Ishikawa (cell line): ENCODE data around the gene CHMP1A.

Experiments
- CEBPB ChIP-seq: IDR thresholded peaks from 2 replicates; pipeline ENCODE4 v1.6.1; 2012
- CREB1 ChIP-seq: IDR thresholded peaks from 2 replicates; pipeline ENCODE4 v1.6.1; 2012; ENCODE audit warnings: low read depth
- EGR1 ChIP-seq: IDR thresholded peaks from 2 replicates; pipeline ENCODE4 v1.6.1; 2012
- EP300 ChIP-seq: IDR thresholded peaks from 2 replicates; pipeline ENCODE4 v1.6.1; 2012; ENCODE audit warnings: borderline replicate concordance
- FOXM1 ChIP-seq: IDR thresholded peaks from 2 replicates; pipeline ENCODE4 v1.6.1; 2012; ENCODE audit warnings: low read depth, borderline replicate concordance
- NFIC ChIP-seq: IDR thresholded peaks from 2 replicates; pipeline ENCODE4 v1.6.1; 2012
- RAD21 ChIP-seq: IDR thresholded peaks from 2 replicates; pipeline ENCODE4 v1.6.1; 2012; ENCODE audit warnings: low read depth
- TAF1 ChIP-seq: IDR thresholded peaks from 2 replicates; pipeline ENCODE4 v1.6.1; 2012; ENCODE audit warnings: low read depth, mild to moderate bottlenecking
- TCF12 ChIP-seq: IDR thresholded peaks from 2 replicates; pipeline ENCODE4 v1.6.1; 2012; ENCODE audit warnings: low read depth
- TEAD4 ChIP-seq: IDR thresholded peaks from 2 replicates; pipeline ENCODE4 v1.6.1; 2012
- YY1 ChIP-seq: IDR thresholded peaks from 2 replicates; pipeline ENCODE4 v1.6.1; 2012; ENCODE audit warnings: low read depth
- ZBTB7A ChIP-seq: IDR thresholded peaks from 2 replicates; pipeline ENCODE4 v1.6.1; 2012; ENCODE audit warnings: low read depth
- TF ChIP-seq, protein P1 (sequence below): IDR thresholded peaks from 2 replicates; pipeline ENCODE4 v1.6.1; 2012
- TF ChIP-seq, protein P2 (sequence below): IDR thresholded peaks from 2 replicates; pipeline ENCODE4 v1.6.1; 2012; ENCODE audit warnings: low read depth, mild to moderate bottlenecking
- TF ChIP-seq, protein P3 (sequence below): IDR thresholded peaks from 2 replicates; pipeline ENCODE4 v1.6.1; 2012

Gene CHMP1A

DNA sequence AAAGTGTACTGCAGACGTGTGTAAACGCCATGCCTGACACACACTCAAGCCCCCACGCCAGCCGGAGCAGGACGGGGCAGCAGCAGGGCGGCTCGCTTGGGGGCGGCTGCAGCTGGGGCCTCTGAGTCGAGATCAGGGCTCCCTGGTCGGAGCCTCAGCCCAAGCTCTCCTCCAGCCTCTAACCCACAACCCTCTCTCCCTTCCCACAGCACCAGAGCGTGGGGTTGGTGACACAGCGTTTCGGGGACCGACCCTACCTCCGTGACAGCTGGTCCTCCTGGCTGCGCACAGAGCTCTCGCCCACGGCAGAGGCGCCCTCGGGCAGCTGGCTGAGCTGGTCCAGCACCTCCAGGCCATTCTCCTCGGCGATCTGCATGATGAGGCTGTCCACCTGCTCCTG, 11.2 kb downstream of the CHMP1A start:
- TF ChIP-seq EP300 (no peak), TCF12 (no peak), YY1 (no peak), FOXM1 (no peak), TEAD4 (no peak), CEBPB (no peak), RAD21 (no peak)
- TF ChIP-seq, protein P1, sequence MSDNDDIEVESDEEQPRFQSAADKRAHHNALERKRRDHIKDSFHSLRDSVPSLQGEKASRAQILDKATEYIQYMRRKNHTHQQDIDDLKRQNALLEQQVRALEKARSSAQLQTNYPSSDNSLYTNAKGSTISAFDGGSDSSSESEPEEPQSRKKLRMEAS: no peak

DNA sequence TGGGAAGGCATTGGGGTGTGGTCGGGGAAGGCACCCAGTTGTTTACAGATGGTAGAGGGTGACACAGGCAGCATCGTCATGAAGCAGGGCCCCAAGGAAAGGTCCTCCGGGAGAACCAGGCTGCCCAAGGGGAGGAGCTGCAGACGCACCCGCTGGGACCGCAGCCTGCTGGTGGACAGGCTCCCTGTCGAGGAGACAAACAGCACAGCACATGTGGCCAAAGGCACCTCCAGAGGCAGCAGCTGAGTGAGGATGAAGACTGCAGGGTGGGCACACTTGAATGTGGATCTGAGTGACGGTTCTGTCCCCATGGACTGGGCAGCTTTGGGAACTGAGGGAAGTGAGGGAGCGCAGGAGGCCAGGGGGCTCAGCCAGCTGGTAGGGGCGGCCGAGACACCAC, 12.4 kb downstream of the CHMP1A start:
- TF ChIP-seq NFIC: no peak
- TF ChIP-seq CEBPB: no peak
- no peak for TF ChIP-seq TEAD4
- TF ChIP-seq EP300: no peak
- no peak for TF ChIP-seq ZBTB7A

DNA sequence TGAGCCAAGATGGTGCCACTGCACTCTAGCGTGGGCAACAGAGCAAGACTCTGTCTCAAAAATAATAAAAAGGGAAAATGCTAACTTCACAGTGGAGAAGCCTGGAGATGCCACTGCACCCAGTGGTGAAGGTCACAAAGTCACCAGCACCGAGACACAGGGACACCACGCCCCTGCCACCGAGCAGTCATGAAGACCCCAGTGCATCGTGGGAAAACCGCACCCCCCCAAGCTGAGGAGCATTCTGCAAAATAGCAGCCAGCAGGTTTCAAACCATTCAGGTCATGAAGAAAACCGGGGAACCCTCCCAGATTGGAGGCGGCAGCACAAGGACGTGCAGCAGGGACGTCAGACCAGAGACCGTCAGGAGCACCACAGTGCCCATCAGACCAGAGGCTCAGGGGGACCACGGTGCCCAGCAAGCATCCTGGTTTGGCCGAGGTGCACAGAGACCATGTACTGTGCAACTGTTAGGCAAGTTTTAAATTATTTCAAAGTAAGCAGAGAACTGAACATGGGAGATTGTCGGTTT, 13.7 kb downstream of the CHMP1A start:
- TF ChIP-seq, protein P2, sequence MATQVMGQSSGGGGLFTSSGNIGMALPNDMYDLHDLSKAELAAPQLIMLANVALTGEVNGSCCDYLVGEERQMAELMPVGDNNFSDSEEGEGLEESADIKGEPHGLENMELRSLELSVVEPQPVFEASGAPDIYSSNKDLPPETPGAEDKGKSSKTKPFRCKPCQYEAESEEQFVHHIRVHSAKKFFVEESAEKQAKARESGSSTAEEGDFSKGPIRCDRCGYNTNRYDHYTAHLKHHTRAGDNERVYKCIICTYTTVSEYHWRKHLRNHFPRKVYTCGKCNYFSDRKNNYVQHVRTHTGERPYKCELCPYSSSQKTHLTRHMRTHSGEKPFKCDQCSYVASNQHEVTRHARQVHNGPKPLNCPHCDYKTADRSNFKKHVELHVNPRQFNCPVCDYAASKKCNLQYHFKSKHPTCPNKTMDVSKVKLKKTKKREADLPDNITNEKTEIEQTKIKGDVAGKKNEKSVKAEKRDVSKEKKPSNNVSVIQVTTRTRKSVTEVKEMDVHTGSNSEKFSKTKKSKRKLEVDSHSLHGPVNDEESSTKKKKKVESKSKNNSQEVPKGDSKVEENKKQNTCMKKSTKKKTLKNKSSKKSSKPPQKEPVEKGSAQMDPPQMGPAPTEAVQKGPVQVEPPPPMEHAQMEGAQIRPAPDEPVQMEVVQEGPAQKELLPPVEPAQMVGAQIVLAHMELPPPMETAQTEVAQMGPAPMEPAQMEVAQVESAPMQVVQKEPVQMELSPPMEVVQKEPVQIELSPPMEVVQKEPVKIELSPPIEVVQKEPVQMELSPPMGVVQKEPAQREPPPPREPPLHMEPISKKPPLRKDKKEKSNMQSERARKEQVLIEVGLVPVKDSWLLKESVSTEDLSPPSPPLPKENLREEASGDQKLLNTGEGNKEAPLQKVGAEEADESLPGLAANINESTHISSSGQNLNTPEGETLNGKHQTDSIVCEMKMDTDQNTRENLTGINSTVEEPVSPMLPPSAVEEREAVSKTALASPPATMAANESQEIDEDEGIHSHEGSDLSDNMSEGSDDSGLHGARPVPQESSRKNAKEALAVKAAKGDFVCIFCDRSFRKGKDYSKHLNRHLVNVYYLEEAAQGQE: no peak
- no peak for TF ChIP-seq CEBPB
- TF ChIP-seq EGR1: no peak
- no peak for TF ChIP-seq CREB1
- no peak for TF ChIP-seq TEAD4
- TF ChIP-seq, protein P3, sequence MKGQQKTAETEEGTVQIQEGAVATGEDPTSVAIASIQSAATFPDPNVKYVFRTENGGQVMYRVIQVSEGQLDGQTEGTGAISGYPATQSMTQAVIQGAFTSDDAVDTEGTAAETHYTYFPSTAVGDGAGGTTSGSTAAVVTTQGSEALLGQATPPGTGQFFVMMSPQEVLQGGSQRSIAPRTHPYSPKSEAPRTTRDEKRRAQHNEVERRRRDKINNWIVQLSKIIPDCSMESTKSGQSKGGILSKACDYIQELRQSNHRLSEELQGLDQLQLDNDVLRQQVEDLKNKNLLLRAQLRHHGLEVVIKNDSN: no peak
- TF ChIP-seq YY1: no peak
- TF ChIP-seq, protein P1: no peak
- no peak for TF ChIP-seq NFIC
- no peak for TF ChIP-seq TAF1
- TF ChIP-seq TCF12: no peak
- TF ChIP-seq RAD21: no peak
- no peak for TF ChIP-seq FOXM1
- no peak for TF ChIP-seq ZBTB7A
- TF ChIP-seq EP300: no peak

DNA sequence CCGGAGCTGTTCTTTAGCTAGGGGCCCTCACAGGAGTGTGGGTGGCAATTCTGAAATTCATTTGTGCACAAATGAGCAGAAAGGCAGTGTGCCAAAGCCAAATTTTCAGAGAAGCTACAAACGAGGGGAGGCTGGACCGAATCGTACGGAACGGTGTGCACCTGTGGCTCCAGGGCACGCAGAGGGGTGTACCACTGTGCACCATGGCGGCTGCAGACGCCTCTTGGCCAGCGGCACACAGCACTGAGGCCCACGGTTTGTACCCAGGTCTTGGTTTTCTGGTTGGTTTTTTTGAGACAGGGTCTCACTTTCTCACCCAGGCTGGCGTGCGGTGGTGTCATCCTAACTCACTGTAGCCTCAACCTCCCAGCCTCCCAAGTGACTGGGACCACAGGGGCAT, 14.9 kb downstream of the CHMP1A start:
- no peak for TF ChIP-seq TEAD4
- no peak for TF ChIP-seq ZBTB7A
- TF ChIP-seq TCF12: no peak
- no peak for TF ChIP-seq CREB1
- no peak for TF ChIP-seq YY1
- TF ChIP-seq, protein P3: no peak

DNA sequence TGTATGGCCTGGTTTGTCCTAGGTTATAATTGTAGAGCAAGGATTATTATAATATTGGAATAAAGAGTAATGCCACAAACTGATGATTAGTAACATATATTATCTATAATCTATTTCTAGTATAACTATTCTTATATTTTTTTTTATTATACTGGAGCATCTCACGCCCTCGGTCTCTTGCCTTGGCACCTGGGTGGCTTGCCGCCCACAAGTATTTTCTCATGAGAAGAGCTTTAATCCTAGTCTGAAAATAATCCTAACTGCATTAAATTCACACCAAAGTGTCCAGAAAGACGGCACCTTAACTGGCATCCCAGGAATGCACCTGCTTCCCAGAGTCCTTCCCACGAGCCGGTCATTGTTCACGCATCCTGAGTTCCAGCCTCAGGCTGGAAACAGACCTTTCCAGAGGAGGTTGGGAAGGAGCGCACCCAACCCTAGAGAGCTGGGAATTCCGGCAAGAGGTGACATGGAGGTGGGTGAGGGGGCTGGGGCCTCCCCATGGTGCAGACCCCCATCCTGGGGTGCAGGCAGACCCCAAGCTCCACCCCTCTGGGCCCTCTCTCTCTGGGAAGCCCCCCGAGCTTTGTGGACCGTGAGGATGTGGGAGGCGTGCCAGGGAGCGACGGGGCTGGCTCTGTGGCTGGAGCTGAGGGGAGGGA, 15.9 kb downstream of the CHMP1A start:
- TF ChIP-seq FOXM1: no peak
- TF ChIP-seq, protein P1: no peak
- no peak for TF ChIP-seq ZBTB7A
- peak; percentile 39; the same call in 1 of the 2 replicates for TF ChIP-seq TEAD4

DNA sequence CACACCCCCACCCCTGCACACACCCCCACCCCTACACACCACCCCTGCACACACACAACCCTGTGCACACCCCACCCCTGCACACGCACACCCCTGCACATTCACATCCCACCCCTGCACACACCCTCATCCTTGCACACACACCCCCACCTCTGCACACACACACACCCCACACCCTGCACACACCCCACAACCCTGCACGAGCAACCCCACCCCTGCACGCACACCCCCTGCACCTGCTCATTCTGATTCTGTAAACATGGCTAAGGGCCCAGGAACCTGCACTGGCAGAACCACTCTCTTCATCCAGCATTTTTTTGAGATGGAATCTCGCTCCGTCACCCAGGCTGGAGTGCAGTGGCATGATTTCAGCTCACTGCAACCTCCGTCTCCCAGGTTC, 18.1 kb downstream of the CHMP1A start:
- TF ChIP-seq, protein P2: no peak
- no peak for TF ChIP-seq CREB1
- no peak for TF ChIP-seq FOXM1
- no peak for TF ChIP-seq RAD21
- no peak for TF ChIP-seq EP300
- TF ChIP-seq, protein P3: no peak
- TF ChIP-seq TEAD4: no peak
- TF ChIP-seq ZBTB7A: no peak
- no peak for TF ChIP-seq NFIC
- no peak for TF ChIP-seq EGR1
- TF ChIP-seq TCF12: no peak
- TF ChIP-seq, protein P1: no peak
- no peak for TF ChIP-seq CEBPB
